Skeletal muscle tissue (tissue), 4 donors: ENCODE data around the gene B3GNT3. TPM values are rescaled to one million over a fixed set of nuclear protein-coding genes. Genes with fewer than 3 reads are reported as not detected.
"Not testable (repeated sequence)": the region's sequence is repeated elsewhere in the genome, so short reads cannot be mapped to it uniquely, and the experiment has no call there.

ENCODE experiments used
- H3K27ac ChIP-seq: one replicate; pipeline ENCODE4 v1.7.0; 2013; ENCODE audit warnings: mild to moderate bottlenecking, low read depth, low read length, inconsistent platforms
- H3K27me3 ChIP-seq, 3 donors: one replicate each; pipeline ENCODE4 v1.7.0; 2013; ENCODE audit warnings: low read length in 3 of 3; ENCODE audit not compliant: control insufficient read depth in 3 of 3, insufficient read depth in 3 of 3
- H3K36me3 ChIP-seq, 3 donors: one replicate each; pipeline ENCODE4 v1.7.0; 2013; ENCODE audit warnings: low read length in 3 of 3; ENCODE audit not compliant: control insufficient read depth in 3 of 3, insufficient read depth in 3 of 3
- H3K4me1 ChIP-seq, 3 donors: one replicate each; pipeline ENCODE4 v1.7.0; 2013; ENCODE audit warnings: low read length in 3 of 3, mild to moderate bottlenecking in 3 of 3; ENCODE audit not compliant: control insufficient read depth in 3 of 3, insufficient read depth in 3 of 3
- H3K4me3 ChIP-seq, 3 donors: one replicate each; pipeline ENCODE4 v1.7.0; 2013; ENCODE audit warnings: low read length in 3 of 3
- H3K9ac ChIP-seq, 3 donors: one replicate each; pipeline ENCODE4 v1.7.0; 2013; ENCODE audit warnings: low read length in 3 of 3, mild to moderate bottlenecking in 3 of 3, moderate library complexity in 2 of 3, low read depth in 1 of 3
- H3K9me3 ChIP-seq, 3 donors: one replicate each; pipeline ENCODE4 v1.7.0; 2013; ENCODE audit warnings: low read length in 3 of 3; ENCODE audit not compliant: control insufficient read depth in 3 of 3
- total RNA-seq: library from RNA; depleted of rRNA; stranded (reverse); fragments of >200 nt; gene quantifications from one replicate; pipeline ENCODE4 v1.2.3, GENCODE V29; 2014
- donor health status: Osteomylitis.

Gene B3GNT3
- total RNA-seq, 1 donor from 2014 or later: not detected

DNA sequence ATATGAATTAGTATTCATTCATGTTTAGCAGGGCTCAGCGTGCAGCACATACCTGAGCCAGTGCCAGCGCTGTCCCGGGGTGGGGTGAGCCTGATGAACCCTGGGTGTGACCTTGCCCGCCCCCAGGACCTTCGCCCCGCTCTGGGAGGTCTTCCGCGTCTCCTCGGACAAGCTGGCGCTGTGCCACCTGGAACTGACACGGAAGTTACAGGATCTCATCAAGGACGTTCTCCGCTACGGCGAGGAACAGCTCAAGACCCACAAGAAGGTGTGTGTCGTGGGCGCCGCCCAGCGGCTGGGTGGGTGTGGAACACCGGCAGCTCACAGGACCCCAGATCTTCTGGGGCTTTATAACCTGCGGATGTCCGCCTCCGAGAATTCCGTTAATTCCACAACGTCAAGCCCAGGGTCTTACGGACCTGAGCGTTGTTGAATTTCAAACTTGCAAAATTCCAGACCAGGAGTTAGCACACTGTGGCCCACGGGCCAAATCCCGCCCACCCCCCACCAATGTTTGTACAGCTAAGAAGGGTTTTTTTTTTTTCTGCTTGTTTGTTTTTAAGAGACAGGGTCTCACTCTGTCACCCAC lies 28.3 kb upstream of the B3GNT3 start:
- Histone ChIP-seq H3K9me3 (no peaks in the 10 kb centered on the region), H3K4me1 (peaks cover 4 to 5% (median 4%) of the 10 kb centered on the region in 3 donors), H3K36me3 (no peaks in the 10 kb centered on the region), H3K27me3 (peaks cover 0 to 10% (median 2%) of the 10 kb centered on the region in 3 donors), H3K9ac (no peak overlapping the region), H3K4me3 (peak overlapping the region in 1 of 3 donors; percentile 13), H3K27ac (no peak overlapping the region)

GRCh38 chr19:17767559-17767958 lies 27.4 kb upstream of the B3GNT3 start:
- Histone ChIP-seq H3K27me3 (peaks cover 2 to 8% (median 3%) of the 10 kb centered on the region in 3 donors), H3K9me3 (no peaks in the 10 kb centered on the region), H3K36me3 (no peaks in the 10 kb centered on the region), H3K4me3 (no peak overlapping the region), H3K9ac (no peak overlapping the region), H3K4me1 (peaks cover 4 to 5% (median 4%) of the 10 kb centered on the region in 3 donors), H3K27ac (no peak overlapping the region)

DNA sequence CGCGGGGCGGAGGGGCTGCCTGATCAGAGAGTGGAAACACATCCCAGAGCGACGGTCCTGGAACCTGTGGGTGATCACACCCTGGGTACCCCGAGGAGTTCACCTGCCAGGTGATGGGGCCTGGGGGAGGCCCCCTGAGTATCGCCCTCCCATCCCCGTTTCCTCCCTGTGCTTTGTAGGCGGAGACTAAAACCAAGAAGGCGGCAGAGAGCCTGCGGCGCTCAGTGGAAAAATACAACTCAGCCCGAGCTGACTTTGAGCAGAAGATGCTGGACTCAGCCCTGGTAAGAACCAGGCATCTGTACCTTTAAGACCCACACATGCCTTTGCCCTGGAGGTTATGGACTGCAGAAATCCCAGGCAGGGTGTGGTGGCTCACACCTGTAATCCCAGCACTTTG lies 24.3 kb upstream of the B3GNT3 start:
- no peaks in the 10 kb centered on the region for H3K9me3 ChIP-seq
- H3K27me3 ChIP-seq: peaks cover 0 to 17% (median 15%) of the 10 kb centered on the region in 3 donors
- no peak overlapping the region for H3K9ac ChIP-seq
- peaks cover 4 to 5% (median 4%) of the 10 kb centered on the region in 3 donors for H3K4me1 ChIP-seq
- H3K27ac ChIP-seq: no peak overlapping the region
- no peak overlapping the region for H3K4me3 ChIP-seq
- H3K36me3 ChIP-seq: no peaks in the 10 kb centered on the region

GRCh38 chr19:17772172-17772571 lies 22.8 kb upstream of the B3GNT3 start:
- peaks cover 12 to 24% (median 24%) of the 10 kb centered on the region in 3 donors for H3K27me3 ChIP-seq
- H3K27ac ChIP-seq: no peak overlapping the region
- H3K9ac ChIP-seq: no peak overlapping the region
- H3K9me3 ChIP-seq: no peaks in the 10 kb centered on the region
- H3K4me3 ChIP-seq: no peak overlapping the region
- H3K36me3 ChIP-seq: no peaks in the 10 kb centered on the region
- no peaks in the 10 kb centered on the region for H3K4me1 ChIP-seq

GRCh38 chr19:17775245-17775927 lies 19.6 kb upstream of the B3GNT3 start:
- no peaks in the 10 kb centered on the region for H3K9me3 ChIP-seq
- no peak overlapping the region for H3K9ac ChIP-seq
- H3K4me3 ChIP-seq: no peak overlapping the region
- H3K36me3 ChIP-seq: no peaks in the 10 kb centered on the region
- H3K27ac ChIP-seq: no peak overlapping the region
- peaks cover 0 to 2% (median 0%) of the 10 kb centered on the region in 3 donors for H3K4me1 ChIP-seq
- H3K27me3 ChIP-seq: peaks cover 23 to 47% (median 45%) of the 10 kb centered on the region in 3 donors

DNA sequence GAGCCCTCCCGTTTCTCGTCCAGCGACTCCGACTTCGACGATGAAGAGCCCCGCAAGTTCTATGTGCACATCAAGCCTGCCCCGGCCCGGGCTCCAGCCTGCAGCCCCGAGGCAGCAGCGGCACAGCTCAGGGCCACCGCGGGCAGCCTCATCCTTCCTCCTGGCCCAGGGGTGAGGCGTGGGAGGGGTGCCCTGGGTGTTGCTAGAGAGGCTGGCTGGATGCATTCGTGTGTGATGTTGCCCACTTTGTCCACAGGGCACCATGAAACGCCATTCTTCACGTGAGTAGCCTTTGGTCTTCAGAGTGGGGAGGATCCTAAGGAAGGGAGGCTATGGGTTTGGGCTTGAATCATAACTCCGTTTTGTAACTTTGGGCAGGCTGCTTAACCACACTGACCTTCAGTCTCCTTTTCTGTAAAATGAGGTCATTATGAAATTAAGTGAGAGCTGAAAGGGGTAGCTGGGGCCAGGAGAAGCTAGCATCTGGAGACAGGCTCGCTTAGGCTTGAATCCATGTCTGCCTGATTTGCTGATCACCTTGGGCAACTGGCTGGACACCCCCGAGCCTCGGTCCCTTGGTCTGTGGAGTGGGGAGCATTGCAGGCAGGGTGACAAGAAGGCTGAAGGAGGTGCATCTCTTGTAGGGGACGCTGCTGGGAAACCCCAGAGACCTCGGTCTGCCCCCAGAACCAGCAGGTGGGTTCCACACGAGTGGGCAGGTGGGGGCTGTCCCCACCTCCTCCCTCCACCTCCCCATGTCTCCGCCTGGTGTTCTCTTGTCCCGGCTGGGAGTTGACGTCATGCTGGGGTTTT lies 18.7 kb upstream of the B3GNT3 start:
- no peaks in the 10 kb centered on the region for H3K36me3 ChIP-seq
- H3K9me3 ChIP-seq: no peaks in the 10 kb centered on the region
- H3K27ac ChIP-seq: no peak overlapping the region
- H3K27me3 ChIP-seq: peaks cover 28 to 53% (median 53%) of the 10 kb centered on the region in 3 donors
- no peak overlapping the region for H3K4me3 ChIP-seq
- H3K4me1 ChIP-seq: peaks cover 0 to 2% (median 0%) of the 10 kb centered on the region in 3 donors
- H3K9ac ChIP-seq: no peak overlapping the region

DNA sequence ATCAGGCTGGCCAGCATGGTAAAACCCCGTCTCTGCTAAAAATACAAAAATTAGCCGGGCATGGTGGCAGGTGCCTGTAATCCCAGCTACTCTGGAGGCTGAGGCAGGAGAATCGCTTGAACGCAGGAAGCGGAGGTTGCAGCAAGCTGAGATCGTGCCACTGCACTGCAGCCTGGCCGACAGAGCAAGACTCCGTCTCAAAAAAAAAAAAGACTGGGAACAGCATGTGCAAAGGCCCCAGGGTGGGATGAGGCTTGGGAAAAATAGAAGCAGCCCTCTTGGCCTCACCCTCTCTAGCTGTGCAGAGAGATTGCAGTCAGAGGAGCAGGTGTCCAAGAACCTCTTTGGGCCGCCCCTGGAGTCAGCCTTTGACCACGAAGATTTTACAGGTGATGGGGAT lies 17.1 kb upstream of the B3GNT3 start:
- peaks cover 33 to 60% (median 54%) of the 10 kb centered on the region in 3 donors for H3K27me3 ChIP-seq
- not testable (repeated sequence) for H3K4me1 ChIP-seq, H3K9ac ChIP-seq, H3K9me3 ChIP-seq, H3K36me3 ChIP-seq, H3K27ac ChIP-seq, H3K4me3 ChIP-seq

- H3K36me3 ChIP-seq: no peaks in the 10 kb centered on the region
- peaks cover 0 to 2% (median 0%) of the 10 kb centered on the region in 3 donors for H3K9me3 ChIP-seq
- peaks cover 33 to 59% (median 51%) of the 10 kb centered on the region in 3 donors for H3K27me3 ChIP-seq
- peaks cover 0 to 2% (median 0%) of the 10 kb centered on the region in 3 donors for H3K4me1 ChIP-seq
- no peak overlapping the region for H3K4me3 ChIP-seq
- H3K27ac ChIP-seq: no peak overlapping the region
- no peak overlapping the region for H3K9ac ChIP-seq
These were observed 16.5 kb upstream of the B3GNT3 start for GRCh38 chr19:17778251-17778967.

DNA sequence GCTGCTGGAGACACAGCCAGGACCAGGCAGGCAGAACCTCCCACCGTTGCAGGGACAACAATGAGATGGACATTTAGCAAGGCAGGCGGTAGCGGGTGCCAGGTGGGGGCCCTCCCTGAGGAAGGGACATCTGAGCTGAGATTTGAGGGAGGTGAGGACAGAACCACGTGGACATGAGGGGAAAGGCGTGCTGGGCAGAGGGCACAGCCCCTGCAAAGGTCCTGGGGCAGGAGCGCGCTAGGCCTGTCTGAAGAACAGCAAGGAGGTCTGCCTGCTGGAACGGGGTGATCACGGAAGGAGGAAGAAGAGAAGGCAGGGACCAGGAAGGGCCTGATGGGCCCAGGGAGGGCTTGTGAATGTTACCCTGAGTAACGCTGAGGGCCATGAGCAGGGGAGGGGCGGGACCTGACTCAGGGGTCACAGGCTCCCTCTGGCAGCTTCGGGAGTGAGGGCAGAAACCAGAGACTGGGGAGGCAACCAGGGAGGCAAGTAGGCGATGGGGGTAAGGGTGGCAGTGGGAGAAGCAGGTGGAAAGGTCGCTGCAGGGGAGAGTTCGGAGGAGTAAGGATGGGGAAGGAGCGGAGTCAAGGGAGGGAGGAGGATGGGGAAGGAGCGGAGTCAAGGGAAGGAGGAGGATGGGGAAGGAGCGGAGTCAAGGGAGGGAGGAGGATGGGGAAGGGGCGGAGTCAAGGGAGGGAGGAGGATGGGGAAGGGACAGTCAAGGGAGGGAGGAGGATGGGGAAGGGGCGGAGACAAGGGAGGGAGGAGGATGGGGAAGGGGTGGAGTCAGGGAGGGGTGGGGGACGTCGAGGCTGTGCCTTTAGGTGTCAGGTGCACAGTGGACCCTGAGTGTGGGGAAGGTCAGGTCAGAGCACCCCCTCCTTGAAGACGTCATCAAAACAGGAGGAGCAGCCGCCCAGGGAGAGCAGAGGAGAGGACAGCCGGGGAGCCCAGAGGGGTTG lies 15.7 kb upstream of the B3GNT3 start:
- Histone ChIP-seq H3K36me3 (no peaks in the 10 kb centered on the region), H3K9me3 (peaks cover 0 to 2% (median 0%) of the 10 kb centered on the region in 3 donors), H3K27ac (no peak overlapping the region), H3K9ac (no peak overlapping the region), H3K27me3 (peaks cover 33 to 58% (median 54%) of the 10 kb centered on the region in 3 donors), H3K4me3 (no peak overlapping the region), H3K4me1 (peaks cover 0 to 4% (median 3%) of the 10 kb centered on the region in 3 donors)
